GM12878 (cell line): ENCODE data around the gene GUK1. TPM values are rescaled to one million over a fixed set of nuclear protein-coding genes. Genes with fewer than 3 reads are reported as not detected.

Experiments used
- ATAC-seq: fragments of 200-7000 bp; cut with Tn5 transposase; 3 replicates; pipeline ENCODE4 v1.9.1; 2020; ENCODE audit warnings: mild to moderate bottlenecking, moderate library complexity
- BruUV-seq: library from RNA; stranded (reverse); fragments of 400-500 nt; replicated peaks from 2 replicates; lab custom pipeline; 2021; lab: Mats Ljungman, UMichigan
- CTCF ChIA-PET: fragments of 300-600 bp; sonication (Branson Sonifier 250); formaldehyde crosslinking; extraction: SDS; loops from one replicate; lab custom pipeline; 2021; ENCODE audit warnings: inconsistent platforms; lab: Yijun Ruan, JAX
- POLR2A ChIA-PET: fragments of 350-600 bp; formaldehyde crosslinking; extraction: SDS; loops from one replicate; lab custom pipeline; 2021; ENCODE audit warnings: inconsistent platforms; lab: Charles Lee
- RAD21 ChIA-PET: fragments of 300-600 bp; sonication (Branson Sonifier 250); formaldehyde crosslinking; loops from one replicate; lab custom pipeline; 2023; ENCODE audit warnings: antibody characterized with exemption; ENCODE audit not compliant: unreplicated experiment; lab: Charles Lee
- SMC1A ChIA-PET: fragments of 300-600 bp; sonication (Branson Sonifier 250); formaldehyde crosslinking; loops from one replicate; lab custom pipeline; 2023; ENCODE audit not compliant: unreplicated experiment, uncharacterized antibody; lab: Charles Lee
- DNase-seq: peaks from one replicate; pipeline ENCODE4 v3.0.0-alpha.2; 2011; ENCODE audit warnings: low read depth, low spot score
- FAIRE-seq: peaks from 3 replicates; lab custom pipeline; 2011; peaks lifted over from hg19 to GRCh38; lab: Jason Lieb, UNC
- H2AFZ ChIP-seq: 2 replicates; pipeline ENCODE4 v1.6.0; 2011; ENCODE audit warnings: low read depth, low read length, control low read depth; ENCODE audit not compliant: control insufficient read depth
- H3K27ac ChIP-seq: 2 replicates; pipeline ENCODE4 v1.5.1; 2011; ENCODE audit warnings: control low read depth; ENCODE audit not compliant: control insufficient read depth, insufficient read depth
- H3K27me3 ChIP-seq, 2 experiments: replicated peaks in 1 of 2; 2 replicates each; pipeline versions ENCODE4 v1.6.0 to v1.6.1; 2011; ENCODE audit warnings: low read length in 1 of 2; ENCODE audit not compliant: control insufficient read depth in 2 of 2, insufficient read depth in 2 of 2
- H3K36me3 ChIP-seq, 2 experiments: 2 replicates each; pipeline ENCODE4 v1.5.1; 2011; ENCODE audit warnings: low read length in 1 of 2; ENCODE audit not compliant: control insufficient read depth in 2 of 2, insufficient read depth in 2 of 2
- H3K4me1 ChIP-seq: 2 replicates; pipeline ENCODE4 v1.6.1; 2011; ENCODE audit warnings: mild to moderate bottlenecking, low read length, moderate library complexity, mixed read lengths; ENCODE audit not compliant: control insufficient read depth, insufficient read depth
- H3K4me2 ChIP-seq: 2 replicates; pipeline ENCODE4 v1.6.0; 2011; ENCODE audit warnings: control low read depth; ENCODE audit not compliant: control insufficient read depth, insufficient read depth
- H3K4me3 ChIP-seq: fragments of 200-600 bp; sonication (generic); 2 replicates; pipeline ENCODE4 v1.5.1; 2016
- H3K79me2 ChIP-seq: 2 replicates; pipeline ENCODE4 v1.6.0; 2011; ENCODE audit warnings: low read length; ENCODE audit not compliant: control insufficient read depth, insufficient read depth
- H3K9ac ChIP-seq: 2 replicates; pipeline ENCODE4 v1.8.0; 2011; ENCODE audit warnings: low read length, control low read depth, mixed read lengths; ENCODE audit not compliant: control insufficient read depth, insufficient read depth
- H3K9me3 ChIP-seq: replicated peaks from 3 replicates; pipeline ENCODE4 v1.5.1; 2011; ENCODE audit warnings: mild to moderate bottlenecking, low read length; ENCODE audit not compliant: control insufficient read depth, insufficient read depth
- H4K20me1 ChIP-seq: 2 replicates; pipeline ENCODE4 v1.6.0; 2011; ENCODE audit not compliant: control insufficient read depth, insufficient read depth
- ATF7 ChIP-seq: fragments of 450-650 bp; IDR thresholded peaks from 2 replicates; pipeline ENCODE4 v1.6.1; 2016; ENCODE audit warnings: low read depth, mild to moderate bottlenecking
- BRCA1 ChIP-seq: IDR thresholded peaks from 2 replicates; pipeline ENCODE4 v1.6.1; 2011; ENCODE audit warnings: low read depth, low read length, improper control_type of control experiment
- CHD1 ChIP-seq: IDR thresholded peaks from 2 replicates; pipeline ENCODE4 v1.6.1; 2012; ENCODE audit warnings: low read depth, low read length, improper control_type of control experiment
- MTA2 ChIP-seq: fragments of 450-650 bp; IDR thresholded peaks from 2 replicates; pipeline ENCODE4 v1.6.1; 2016; ENCODE audit warnings: low read depth, mild to moderate bottlenecking, moderate library complexity
- MYC ChIP-seq: IDR thresholded peaks from 2 replicates; pipeline ENCODE4 v1.6.1; 2011; ENCODE audit warnings: mild to moderate bottlenecking, low read length, moderate library complexity, inconsistent platforms; ENCODE audit not compliant: insufficient read depth, insufficient replicate concordance, insufficient read length, severe bottlenecking
- NFYA ChIP-seq: IDR thresholded peaks from 2 replicates; pipeline ENCODE4 v1.6.1; 2011; ENCODE audit warnings: low read depth, mild to moderate bottlenecking, low read length, improper control_type of control experiment, borderline replicate concordance
- RCOR1 ChIP-seq: conservative IDR thresholded peaks from 2 replicates; pipeline ENCODE4 v1.6.1; 2012; ENCODE audit warnings: low read depth, low read length, improper control_type of control experiment
- TCF3 ChIP-seq: IDR thresholded peaks from 2 replicates; pipeline ENCODE4 v1.6.1; 2012; ENCODE audit warnings: low read depth, mild to moderate bottlenecking, low read length, borderline replicate concordance; ENCODE audit not compliant: insufficient read depth
- USF1 ChIP-seq: IDR thresholded peaks from 2 replicates; pipeline ENCODE4 v1.6.1; 2011; ENCODE audit warnings: borderline replicate concordance, low read depth, mild to moderate bottlenecking, moderate library complexity, mixed read lengths, low read length; ENCODE audit not compliant: insufficient read depth; ENCODE audit errors: extremely low read length
- whole genome bisulfite sequencing: methylation state at CpG from one replicate; pipeline ENCODE4 v1.1.6; 2016; ENCODE audit warnings: low lambda C conversion rate; ENCODE audit not compliant: insufficient replicate concordance, insufficient coverage; ENCODE audit errors: missing lambda C conversion rate; 5-methylcytosine and 5-hydroxymethylcytosine counted together
- in situ Hi-C: fragments of 300-500 bp; cut with MboI; formaldehyde crosslinking; loops from 9 replicates; pipeline ENCODE4 v1.14.3; 2018; ENCODE audit warnings: mixed read lengths
- intact Hi-C: fragments of 100-400 bp; cut with micrococcal nuclease; formaldehyde crosslinking; loops from one replicate; pipeline ENCODE4 v1.14.2; 2022; ENCODE audit not compliant: unreplicated experiment
- polyA plus RNA-seq, 11 experiments: library from polyadenylated mRNA; depleted of rRNA in 4 of 11; unstranded in 6 of 11; stranded (reverse) in 5 of 11; fragments of >200 nt; fragmentation: Nextera tagmentation in 4 of 11; fragmentation: Illumina TruSeq in 1 of 11; extraction: Ambion mirVana in 4 of 11; extraction: Trizol in 1 of 11; gene quantifications; 1 replicate in 1 of 11; 2 replicates in 10 of 11; pipeline versions ENCODE4 v1.2.1 to v1.2.3, GENCODE V29; 2011 to 2016; ENCODE audit warnings: inconsistent platforms in 2 of 11, missing spikeins in 2 of 11, low read depth in 1 of 11
- total RNA-seq, 4 experiments: library from RNA; depleted of rRNA in 3 of 4; stranded (reverse); fragments of >200 nt in 3 of 4; fragmentation: Illumina TruSeq in 1 of 4; extraction: Trizol in 1 of 4; gene quantifications; 2 replicates each; pipeline versions ENCODE4 v1.2.1 to v1.2.3, GENCODE V29; 2013 to 2021
- TF ChIP-seq, protein P1 (sequence below): fragments of 450-650 bp; formaldehyde crosslinking; IDR thresholded peaks from 2 replicates; pipeline ENCODE4 v1.4.0; 2020; ENCODE audit warnings: mild to moderate bottlenecking, moderate library complexity
- TF ChIP-seq, protein P2 (sequence below): IDR thresholded peaks from 2 replicates; pipeline ENCODE4 v1.6.1; 2012; ENCODE audit warnings: low read depth, low read length, improper control_type of control experiment
- TF ChIP-seq, protein P3 (sequence below): fragments of 450-650 bp; IDR thresholded peaks from 2 replicates; pipeline ENCODE4 v1.6.1; 2017; ENCODE audit warnings: mild to moderate bottlenecking, moderate library complexity

Gene GUK1
- total and polyA plus RNA-seq, 10 of the 15 experiments (the other 5 are each of a cell fraction or from before 2014, with no cell fraction given), result 6.3 to 357 (median 203) TPM

DNA sequence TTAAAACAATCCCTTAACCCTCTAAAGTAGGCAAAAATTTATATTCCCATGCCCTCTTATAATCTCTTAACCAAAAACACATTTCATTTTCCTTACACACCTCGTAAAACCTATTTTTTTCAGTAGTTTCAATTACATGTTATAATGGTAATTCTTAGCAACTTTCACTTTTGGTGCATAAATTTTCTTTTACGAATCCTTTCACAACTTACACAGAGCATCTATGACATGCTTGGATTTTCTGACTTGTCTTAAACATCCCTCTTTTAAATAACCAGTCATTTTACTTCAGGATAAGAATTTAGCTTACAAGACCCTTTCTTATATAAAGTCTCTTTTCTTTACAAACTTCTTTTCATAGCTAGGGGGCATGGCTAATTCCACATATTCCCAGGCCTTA lies 22.0 kb upstream of the GUK1 start:
- intact Hi-C loops (no loop called here), in situ Hi-C loops (no loop called here)
- 20% methylated on average over 2 of the region's 2 CpGs for WGBS
- BruUV-seq, result no TSS peak
- H3K4me3 ChIP-seq, result no peak overlapping the region
- DNase-seq (no peak), ATAC-seq (no peak), FAIRE-seq (no peak)
- CTCF ChIA-PET, result interaction anchor here (1.2 kb wide), 1 partner anchor 13 kb away, joined by 7 read pairs; no protein-coding TSS in a partner anchor
- no peak overlapping the region for H3K27ac ChIP-seq
- H3K27me3 ChIP-seq, result no peaks in the 10 kb centered on the region
- no peak overlapping the region for H2AFZ ChIP-seq
- no peaks in the 10 kb centered on the region; the same call in 2 of the 3 replicates for H3K9me3 ChIP-seq
- no peaks in the 10 kb centered on the region for H3K36me3 ChIP-seq
- H3K4me1 ChIP-seq, result no peaks in the 10 kb centered on the region
- TF ChIP-seq MYC (no peak), MTA2 (no peak), BRCA1 (no peak), CHD1 (no peak), NFYA (no peak), TCF3 (no peak), RCOR1 (no peak), ATF7 (no peak), USF1 (no peak)
- TF ChIP-seq, protein P1, sequence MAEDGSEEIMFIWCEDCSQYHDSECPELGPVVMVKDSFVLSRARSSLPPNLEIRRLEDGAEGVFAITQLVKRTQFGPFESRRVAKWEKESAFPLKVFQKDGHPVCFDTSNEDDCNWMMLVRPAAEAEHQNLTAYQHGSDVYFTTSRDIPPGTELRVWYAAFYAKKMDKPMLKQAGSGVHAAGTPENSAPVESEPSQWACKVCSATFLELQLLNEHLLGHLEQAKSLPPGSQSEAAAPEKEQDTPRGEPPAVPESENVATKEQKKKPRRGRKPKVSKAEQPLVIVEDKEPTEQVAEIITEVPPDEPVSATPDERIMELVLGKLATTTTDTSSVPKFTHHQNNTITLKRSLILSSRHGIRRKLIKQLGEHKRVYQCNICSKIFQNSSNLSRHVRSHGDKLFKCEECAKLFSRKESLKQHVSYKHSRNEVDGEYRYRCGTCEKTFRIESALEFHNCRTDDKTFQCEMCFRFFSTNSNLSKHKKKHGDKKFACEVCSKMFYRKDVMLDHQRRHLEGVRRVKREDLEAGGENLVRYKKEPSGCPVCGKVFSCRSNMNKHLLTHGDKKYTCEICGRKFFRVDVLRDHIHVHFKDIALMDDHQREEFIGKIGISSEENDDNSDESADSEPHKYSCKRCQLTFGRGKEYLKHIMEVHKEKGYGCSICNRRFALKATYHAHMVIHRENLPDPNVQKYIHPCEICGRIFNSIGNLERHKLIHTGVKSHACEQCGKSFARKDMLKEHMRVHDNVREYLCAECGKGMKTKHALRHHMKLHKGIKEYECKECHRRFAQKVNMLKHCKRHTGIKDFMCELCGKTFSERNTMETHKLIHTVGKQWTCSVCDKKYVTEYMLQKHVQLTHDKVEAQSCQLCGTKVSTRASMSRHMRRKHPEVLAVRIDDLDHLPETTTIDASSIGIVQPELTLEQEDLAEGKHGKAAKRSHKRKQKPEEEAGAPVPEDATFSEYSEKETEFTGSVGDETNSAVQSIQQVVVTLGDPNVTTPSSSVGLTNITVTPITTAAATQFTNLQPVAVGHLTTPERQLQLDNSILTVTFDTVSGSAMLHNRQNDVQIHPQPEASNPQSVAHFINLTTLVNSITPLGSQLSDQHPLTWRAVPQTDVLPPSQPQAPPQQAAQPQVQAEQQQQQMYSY (CRISPR knock-in tag), result no peak
- TF ChIP-seq, protein P2, sequence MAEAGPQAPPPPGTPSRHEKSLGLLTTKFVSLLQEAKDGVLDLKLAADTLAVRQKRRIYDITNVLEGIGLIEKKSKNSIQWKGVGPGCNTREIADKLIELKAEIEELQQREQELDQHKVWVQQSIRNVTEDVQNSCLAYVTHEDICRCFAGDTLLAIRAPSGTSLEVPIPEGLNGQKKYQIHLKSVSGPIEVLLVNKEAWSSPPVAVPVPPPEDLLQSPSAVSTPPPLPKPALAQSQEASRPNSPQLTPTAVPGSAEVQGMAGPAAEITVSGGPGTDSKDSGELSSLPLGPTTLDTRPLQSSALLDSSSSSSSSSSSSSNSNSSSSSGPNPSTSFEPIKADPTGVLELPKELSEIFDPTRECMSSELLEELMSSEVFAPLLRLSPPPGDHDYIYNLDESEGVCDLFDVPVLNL, result no peak
- TF ChIP-seq, protein P3, sequence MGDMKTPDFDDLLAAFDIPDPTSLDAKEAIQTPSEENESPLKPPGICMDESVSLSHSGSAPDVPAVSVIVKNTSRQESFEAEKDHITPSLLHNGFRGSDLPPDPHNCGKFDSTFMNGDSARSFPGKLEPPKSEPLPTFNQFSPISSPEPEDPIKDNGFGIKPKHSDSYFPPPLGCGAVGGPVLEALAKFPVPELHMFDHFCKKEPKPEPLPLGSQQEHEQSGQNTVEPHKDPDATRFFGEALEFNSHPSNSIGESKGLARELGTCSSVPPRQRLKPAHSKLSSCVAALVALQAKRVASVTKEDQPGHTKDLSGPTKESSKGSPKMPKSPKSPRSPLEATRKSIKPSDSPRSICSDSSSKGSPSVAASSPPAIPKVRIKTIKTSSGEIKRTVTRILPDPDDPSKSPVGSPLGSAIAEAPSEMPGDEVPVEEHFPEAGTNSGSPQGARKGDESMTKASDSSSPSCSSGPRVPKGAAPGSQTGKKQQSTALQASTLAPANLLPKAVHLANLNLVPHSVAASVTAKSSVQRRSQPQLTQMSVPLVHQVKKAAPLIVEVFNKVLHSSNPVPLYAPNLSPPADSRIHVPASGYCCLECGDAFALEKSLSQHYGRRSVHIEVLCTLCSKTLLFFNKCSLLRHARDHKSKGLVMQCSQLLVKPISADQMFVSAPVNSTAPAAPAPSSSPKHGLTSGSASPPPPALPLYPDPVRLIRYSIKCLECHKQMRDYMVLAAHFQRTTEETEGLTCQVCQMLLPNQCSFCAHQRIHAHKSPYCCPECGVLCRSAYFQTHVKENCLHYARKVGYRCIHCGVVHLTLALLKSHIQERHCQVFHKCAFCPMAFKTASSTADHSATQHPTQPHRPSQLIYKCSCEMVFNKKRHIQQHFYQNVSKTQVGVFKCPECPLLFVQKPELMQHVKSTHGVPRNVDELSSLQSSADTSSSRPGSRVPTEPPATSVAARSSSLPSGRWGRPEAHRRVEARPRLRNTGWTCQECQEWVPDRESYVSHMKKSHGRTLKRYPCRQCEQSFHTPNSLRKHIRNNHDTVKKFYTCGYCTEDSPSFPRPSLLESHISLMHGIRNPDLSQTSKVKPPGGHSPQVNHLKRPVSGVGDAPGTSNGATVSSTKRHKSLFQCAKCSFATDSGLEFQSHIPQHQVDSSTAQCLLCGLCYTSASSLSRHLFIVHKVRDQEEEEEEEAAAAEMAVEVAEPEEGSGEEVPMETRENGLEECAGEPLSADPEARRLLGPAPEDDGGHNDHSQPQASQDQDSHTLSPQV, result no peak
- H3K4me2 ChIP-seq, result no peak overlapping the region
- RAD21 ChIA-PET, result no interaction called here
- H3K79me2 ChIP-seq, result no peaks in the 10 kb centered on the region
- SMC1A ChIA-PET, result no interaction called here
- H4K20me1 ChIP-seq, result no peaks in the 10 kb centered on the region
- H3K9ac ChIP-seq, result no peak overlapping the region
- POLR2A ChIA-PET, result no interaction called here
